ENCODE measurements around the gene DERA.

Gene DERA

DNA sequence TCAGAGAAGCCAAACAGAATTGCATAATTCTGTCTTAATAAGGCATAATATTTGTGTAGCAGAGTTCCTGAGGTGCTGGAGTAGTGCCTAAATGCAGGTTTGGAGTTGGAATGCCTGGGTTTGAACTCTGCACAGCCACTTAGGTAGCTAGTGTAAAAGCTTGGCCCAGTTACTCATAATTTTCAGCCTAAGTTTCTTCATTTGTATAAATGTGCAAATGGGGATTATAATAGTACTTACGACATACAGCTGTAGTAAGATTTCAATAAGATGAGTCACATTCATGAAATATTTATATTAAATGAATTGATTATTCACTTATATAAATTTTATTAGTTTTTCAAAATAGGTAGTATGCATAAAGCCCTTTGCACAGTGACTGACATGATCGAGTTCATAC is 175.8 kb downstream of the DERA start:
- no peak for DNase-seq
